ENCODE results near the gene PLIN5. TPM values are rescaled to one million over a fixed set of nuclear protein-coding genes. Genes with fewer than 3 reads are reported as not detected.

Gene PLIN5
- total RNA-seq, 2 experiments from 2014 or later, result 0.31 to 0.93 TPM

- ChIA-PET POLR2A (no interaction called here), CTCF (no interaction called here)
- no peaks in the 10 kb centered on the region for H3K36me3 Mint-ChIP-seq (ENCODE audit: low read depth)
- peaks cover 7% of the 10 kb centered on the region for H3K4me1 ChIP-seq (ENCODE audit: insufficient read depth, low read length)
- peaks cover 9% of the 10 kb centered on the region for H3K27me3 Mint-ChIP-seq
- H3K4me3 Mint-ChIP-seq, result no peak overlapping the region
- no peak for DNase-seq
- no peak overlapping the region for H3K27ac ChIP-seq (ENCODE audit: low read depth in 1 of 2, low read length in 2 of 2)
- H3K27ac Mint-ChIP-seq, result no peak overlapping the region
- no peak for ATAC-seq (ENCODE audit: poor library complexity)
- intact Hi-C loops (cut with DNase I, micrococcal nuclease), result no loop called here
- peaks cover 0 to 17% of the 10 kb centered on the region in 2 experiments for H3K9me3 ChIP-seq (ENCODE audit: control insufficient read depth in 1 of 2, insufficient read depth in 1 of 2, low read length in 2 of 2)
- H3K27me3 ChIP-seq (ENCODE audit: control insufficient read depth in 1 of 2, insufficient read depth in 2 of 2, low read length in 2 of 2), result no peaks in the 10 kb centered on the region
- no peak for TF ChIP-seq CTCF (IDR thresholded peaks at IDR 0.05)
- no peaks in the 10 kb centered on the region for H3K36me3 ChIP-seq (ENCODE audit: insufficient read depth, low read length)
- H3K4me1 Mint-ChIP-seq (ENCODE audit: low read depth), result no peaks in the 10 kb centered on the region
- H3K9me3 Mint-ChIP-seq, result no peaks in the 10 kb centered on the region
- no peak overlapping the region for H3K4me3 ChIP-seq (ENCODE audit: low read length)
Measured at GRCh38 chr19:4553775-4554174, 18.8 kb upstream of the PLIN5 start.

- DNase-seq (no peak), ATAC-seq (ENCODE audit: poor library complexity) (no peak)
- Histone ChIP-seq H3K27me3 (ENCODE audit: control insufficient read depth in 1 of 2, insufficient read depth in 2 of 2, low read length in 2 of 2) (no peaks in the 10 kb centered on the region), H3K36me3 (ENCODE audit: insufficient read depth, low read length) (no peaks in the 10 kb centered on the region), H3K27ac (ENCODE audit: low read depth in 1 of 2, low read length in 2 of 2) (no peak overlapping the region), H3K4me3 (ENCODE audit: low read length) (no peak overlapping the region), H3K4me1 (ENCODE audit: insufficient read depth, low read length) (peaks cover 5% of the 10 kb centered on the region), H3K9me3 (ENCODE audit: control insufficient read depth in 1 of 2, insufficient read depth in 1 of 2, low read length in 2 of 2) (peaks cover 0 to 17% of the 10 kb centered on the region in 2 experiments)
- no peak for TF ChIP-seq CTCF (IDR thresholded peaks at IDR 0.05)
- H3K9me3 Mint-ChIP-seq, result no peaks in the 10 kb centered on the region
- ChIA-PET POLR2A (no interaction called here), CTCF (no interaction called here)
- H3K4me1 Mint-ChIP-seq (ENCODE audit: low read depth), result no peaks in the 10 kb centered on the region
- H3K27ac Mint-ChIP-seq, result no peak overlapping the region
- intact Hi-C loops (cut with DNase I, micrococcal nuclease), result no loop called here
- H3K27me3 Mint-ChIP-seq, result peaks cover 9% of the 10 kb centered on the region
- H3K4me3 Mint-ChIP-seq, result no peak overlapping the region
- no peaks in the 10 kb centered on the region for H3K36me3 Mint-ChIP-seq (ENCODE audit: low read depth)
Measured at GRCh38 chr19:4553092-4553695, 18.2 kb upstream of the PLIN5 start.

GRCh38 chr19:4552525-4552819 is 17.4 kb upstream of the PLIN5 start:
- TF ChIP-seq CTCF (IDR thresholded peaks at IDR 0.05), result no peak
- Histone ChIP-seq H3K27ac (ENCODE audit: low read depth in 1 of 2, low read length in 2 of 2) (no peak overlapping the region), H3K9me3 (ENCODE audit: control insufficient read depth in 1 of 2, insufficient read depth in 1 of 2, low read length in 2 of 2) (peaks cover 0 to 13% of the 10 kb centered on the region in 2 experiments), H3K4me1 (ENCODE audit: insufficient read depth, low read length) (no peaks in the 10 kb centered on the region), H3K27me3 (ENCODE audit: control insufficient read depth in 1 of 2, insufficient read depth in 2 of 2, low read length in 2 of 2) (no peaks in the 10 kb centered on the region), H3K36me3 (ENCODE audit: insufficient read depth, low read length) (no peaks in the 10 kb centered on the region), H3K4me3 (ENCODE audit: low read length) (no peak overlapping the region)
- Mint-ChIP-seq H3K36me3 (ENCODE audit: low read depth) (no peaks in the 10 kb centered on the region), H3K9me3 (no peaks in the 10 kb centered on the region), H3K27me3 (peaks cover 9% of the 10 kb centered on the region), H3K4me1 (ENCODE audit: low read depth) (no peaks in the 10 kb centered on the region), H3K27ac (no peak overlapping the region), H3K4me3 (no peak overlapping the region)
- intact Hi-C loops (cut with DNase I, micrococcal nuclease), result no loop called here
- DNase-seq (no peak), ATAC-seq (ENCODE audit: poor library complexity) (no peak)
- ChIA-PET CTCF (no interaction called here), POLR2A (no interaction called here)

Data from CD4-positive, alpha-beta T cell (primary cell).